HS-27A (cell line): ENCODE results near the gene IL17C.

Experiments
- DNase-seq: peaks from one replicate; pipeline ENCODE4 v3.0.0-alpha.2; 2012; ENCODE audit warnings: low read depth, missing footprints

The IL17C gene

DNA sequence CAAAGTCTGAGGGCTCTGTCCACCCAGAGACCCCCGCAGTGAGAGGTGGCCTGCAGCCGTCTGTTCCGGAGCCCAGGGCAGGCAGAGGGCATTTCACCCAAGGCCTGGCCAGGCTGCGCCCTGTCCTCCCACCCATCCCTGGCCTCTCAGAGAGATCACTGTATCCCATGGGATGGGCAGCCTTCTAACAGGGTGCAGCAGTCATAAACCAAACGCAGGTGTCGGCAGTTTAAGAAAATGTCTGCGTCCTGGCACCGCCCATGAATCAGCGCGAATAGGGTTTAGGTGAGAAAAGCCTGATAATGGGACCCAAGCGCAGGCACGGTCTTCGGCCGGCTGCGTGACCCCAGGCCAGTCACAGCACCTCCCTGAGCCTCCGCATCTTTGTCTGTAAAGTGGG is 7.1 kb downstream of the IL17C start:
- no peak for DNase-seq

DNA sequence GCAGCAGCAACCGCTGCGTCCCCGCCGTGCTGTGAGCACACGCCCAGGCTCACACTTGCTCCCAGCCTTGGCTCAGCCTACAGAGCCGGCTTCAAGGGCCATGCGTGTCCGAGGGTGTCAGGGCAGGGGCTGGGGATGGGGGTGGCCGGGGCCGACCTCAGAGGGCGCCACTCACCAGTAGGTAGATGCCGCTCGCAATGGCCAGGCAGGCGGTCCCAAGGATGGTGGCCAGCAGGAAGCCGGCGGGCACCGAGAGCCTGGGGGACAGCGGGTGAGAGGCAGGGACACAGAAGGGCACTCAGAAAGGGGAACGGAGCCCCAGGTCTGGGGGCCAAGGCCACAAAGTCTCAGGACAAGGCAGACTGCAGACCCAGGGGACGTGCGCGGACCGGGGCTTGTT is 7.6 kb downstream of the IL17C start:
- no peak for DNase-seq

DNA sequence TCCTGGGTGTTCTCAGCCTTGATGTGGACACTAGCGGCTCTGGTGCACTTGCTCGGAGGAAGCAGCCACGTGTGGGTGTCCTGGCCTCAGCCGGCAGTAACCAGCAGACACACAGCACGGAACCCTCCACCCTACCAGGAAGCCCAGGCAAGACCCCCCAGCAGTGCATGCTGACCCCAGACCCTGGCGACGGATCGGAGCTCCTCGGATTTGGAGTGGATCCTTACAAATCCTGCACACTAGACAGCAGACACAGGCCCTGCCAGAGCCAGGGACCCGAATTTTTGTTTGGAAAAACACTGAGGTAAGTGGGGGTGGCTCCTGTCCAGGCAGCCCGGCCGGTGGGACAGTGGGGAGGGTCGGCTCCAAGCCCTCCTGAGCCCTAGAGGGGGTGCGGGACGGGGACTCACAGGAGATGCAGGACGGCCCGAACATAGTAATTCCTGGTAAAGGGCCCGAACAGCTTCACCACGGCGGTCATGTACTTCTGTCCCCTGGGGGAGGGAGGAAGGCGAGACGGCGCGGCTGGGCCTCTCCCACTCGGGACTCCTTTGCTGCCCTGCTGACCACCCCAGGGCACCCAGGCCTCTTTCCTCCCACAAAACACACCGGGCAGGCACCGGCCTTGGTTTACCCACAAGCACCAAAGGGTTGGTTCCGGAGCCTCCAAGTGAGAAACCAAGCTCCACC is 8.1 kb downstream of the IL17C start:
- DNase-seq, result no peak

DNA sequence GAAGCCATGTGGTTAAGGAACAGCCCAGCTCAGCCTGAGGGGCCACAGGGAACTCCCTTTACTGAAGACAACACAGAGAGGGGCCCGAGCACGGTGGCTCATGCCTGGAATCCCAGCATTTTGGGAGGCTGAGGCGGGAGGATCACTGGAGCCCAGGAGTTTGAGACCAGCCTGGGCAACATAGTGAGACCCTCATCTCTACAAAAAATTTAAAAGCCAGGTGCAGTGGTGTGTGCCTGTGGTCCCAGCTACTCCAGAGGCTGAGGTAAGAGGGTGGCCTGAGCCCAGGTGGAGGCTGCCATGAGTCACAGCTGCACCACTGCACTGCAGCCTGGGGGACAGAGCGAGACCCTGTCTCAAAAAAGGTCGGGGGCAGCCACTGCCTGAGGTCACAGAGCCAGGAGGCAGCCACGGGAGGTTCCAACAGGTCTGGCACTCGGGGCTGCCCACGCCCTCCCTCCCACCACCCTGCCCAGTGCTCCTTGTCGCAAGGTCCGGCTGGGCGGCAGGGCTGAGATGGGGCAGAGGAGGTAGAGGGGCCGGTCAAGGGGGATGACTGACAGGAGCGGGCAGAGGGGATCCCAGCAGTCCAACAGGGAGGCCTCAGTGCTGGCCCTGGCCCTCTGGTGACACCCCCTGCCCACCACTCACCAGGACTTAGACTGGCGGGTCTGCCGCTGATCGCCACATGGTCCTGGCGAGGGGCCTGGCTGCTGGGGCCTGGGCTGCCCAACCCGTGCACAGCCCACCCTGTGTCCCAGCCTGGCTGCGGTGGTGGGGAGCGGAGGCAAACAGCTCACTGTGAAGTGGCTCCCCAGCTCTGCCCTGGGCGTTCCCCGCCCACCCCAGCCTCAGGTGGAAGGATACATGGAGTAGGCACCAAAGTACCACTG is 9.1 kb downstream of the IL17C start:
- DNase-seq, result no peak

GRCh38 chr16:88649195-88649923 is 11.0 kb downstream of the IL17C start:
- no peak for DNase-seq

GRCh38 chr16:88649924-88650748 is 11.8 kb downstream of the IL17C start:
- DNase-seq, result no peak

DNA sequence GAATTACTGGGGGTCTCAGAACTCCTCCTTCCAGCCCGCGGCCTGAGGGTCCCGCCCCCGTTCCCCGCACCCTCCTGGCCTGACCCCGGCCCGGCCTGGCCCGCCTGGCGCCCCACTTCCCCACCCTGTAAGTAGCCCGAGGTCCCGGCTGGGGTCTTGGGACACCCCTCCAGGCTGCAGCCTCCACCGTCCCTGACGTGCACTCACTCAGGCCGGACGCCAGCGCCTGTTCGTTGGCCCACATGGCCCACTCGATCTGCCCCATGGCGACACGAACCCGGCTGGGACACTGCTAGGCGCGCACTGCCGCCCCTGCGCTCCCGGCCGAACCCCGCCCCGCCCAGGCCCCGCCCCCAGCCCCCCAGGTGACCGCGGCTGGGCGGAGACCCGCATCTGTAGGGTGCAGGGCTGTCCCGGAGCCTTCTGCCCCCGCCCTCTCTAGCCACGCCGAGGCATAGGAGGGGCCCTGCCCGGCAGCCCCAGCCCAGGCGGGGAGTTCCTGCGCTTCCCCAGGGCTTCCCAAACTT is 12.4 kb downstream of the IL17C start, which contains the start of gene CYBA:
CYBA (minus strand) TSS at position 305 of the 527 bp plus-strand sequence; CDS start at position 265, 40 bp downstream.
- DNase-seq, result no peak

DNA sequence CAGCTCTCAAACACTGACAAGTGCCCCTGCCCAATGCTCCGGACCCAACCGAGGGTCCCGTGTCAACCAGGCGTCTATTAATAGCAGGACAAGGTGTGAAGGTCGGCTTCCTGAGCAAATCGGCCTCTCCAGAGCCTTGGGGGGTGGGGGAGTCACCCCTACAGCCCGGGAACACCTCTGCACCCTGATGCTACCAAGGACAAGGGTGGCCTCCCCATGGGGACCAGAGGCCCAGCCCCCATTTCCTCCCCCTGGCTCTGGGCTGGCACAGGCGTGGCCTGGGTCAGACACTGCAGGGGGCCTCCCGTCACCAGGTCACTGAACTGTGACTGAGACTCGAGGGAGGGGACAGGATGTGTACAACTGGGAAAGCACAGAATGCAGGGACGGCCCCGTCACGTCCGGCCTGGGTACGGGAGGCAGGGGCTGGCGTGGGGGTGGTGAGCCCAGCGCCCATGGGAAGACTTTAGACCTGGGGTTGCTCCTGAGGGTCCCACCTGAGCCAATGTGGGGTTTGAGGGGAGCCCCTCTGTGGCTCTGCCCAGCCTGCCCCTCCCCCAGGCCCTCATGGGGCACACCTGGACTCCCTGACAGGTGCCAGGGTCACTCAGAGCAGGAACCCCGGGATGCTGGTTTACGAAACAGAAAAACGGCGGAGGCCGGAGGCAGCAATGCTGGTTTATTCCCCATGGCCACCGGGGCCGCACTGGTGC is 13.1 kb downstream of the IL17C start:
- DNase-seq, result no peak

GRCh38 chr16:88651989-88652761 is 13.8 kb downstream of the IL17C start:
- no peak for DNase-seq

DNA sequence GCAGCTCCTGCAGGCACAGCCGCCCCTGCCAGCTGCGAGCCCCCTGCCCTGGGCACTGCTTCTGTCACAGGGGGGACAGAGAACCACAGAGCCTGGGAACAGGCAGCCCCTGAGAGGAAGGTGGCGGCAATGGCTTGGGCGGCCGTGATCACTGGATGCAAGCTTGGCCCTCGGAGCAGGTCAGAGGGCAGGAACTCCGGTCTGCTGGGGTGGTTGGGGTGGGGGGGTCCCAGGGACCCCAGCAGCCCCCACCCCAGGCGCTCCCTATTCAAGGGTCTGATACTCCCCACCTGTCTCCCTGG is 14.3 kb downstream of the IL17C start:
- DNase-seq, result no peak

DNA sequence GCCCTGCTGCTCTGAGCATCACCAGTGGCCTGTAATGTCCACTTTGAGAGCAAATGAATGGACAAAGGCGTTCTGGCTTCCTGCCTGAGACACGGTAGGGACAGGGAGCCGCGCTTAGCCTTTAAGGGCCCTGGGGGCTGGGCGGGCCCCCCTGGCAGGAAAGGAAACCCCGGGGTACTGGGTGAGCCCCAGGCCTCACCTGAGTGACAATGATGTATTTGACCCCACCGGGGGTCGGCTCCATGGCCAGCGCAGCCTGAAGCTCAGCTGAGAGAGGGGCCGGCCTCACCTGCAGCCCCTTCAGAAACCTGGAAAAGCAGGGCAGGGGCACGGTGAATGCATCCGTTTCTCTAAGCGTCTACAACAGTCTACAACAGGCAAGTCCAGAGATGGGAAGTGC is 14.7 kb downstream of the IL17C start:
- DNase-seq, result no peak

DNA sequence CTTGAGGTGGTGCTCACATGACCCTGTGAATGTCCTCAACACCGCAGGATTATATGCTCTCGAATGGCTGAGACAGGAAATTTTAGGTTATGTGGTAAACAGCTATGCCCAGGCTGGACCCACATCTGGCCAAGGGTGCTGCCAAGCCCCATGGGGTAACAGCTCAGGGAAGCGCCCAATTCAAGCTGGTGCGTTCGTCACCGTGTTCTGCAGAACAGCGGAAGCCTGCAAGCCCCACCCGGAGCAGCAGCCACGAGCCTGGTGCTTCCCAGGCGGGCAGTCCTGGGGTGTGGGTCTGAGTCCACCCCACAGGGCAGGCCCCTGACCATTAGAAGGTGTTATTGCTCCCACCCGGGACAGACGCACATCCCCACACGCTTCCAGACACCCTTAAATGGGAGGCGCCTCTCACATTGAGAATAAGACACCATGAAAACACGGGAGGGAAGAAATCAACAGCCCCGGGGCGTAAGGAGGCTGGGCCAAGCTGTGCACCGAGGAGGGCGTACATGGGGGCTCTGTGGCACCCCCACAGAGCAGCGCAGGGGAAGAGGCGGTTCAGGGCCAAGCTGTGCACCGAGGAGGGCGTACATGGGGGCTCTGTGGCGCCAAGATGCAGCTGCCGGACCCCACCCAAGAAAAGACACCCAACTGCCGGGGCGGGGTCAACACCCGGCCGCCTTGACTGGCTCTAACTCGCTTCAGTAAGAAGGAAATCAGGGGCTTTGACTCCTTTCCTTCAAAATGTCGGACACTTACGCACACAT is 15.4 kb downstream of the IL17C start:
- DNase-seq, result no peak

DNA sequence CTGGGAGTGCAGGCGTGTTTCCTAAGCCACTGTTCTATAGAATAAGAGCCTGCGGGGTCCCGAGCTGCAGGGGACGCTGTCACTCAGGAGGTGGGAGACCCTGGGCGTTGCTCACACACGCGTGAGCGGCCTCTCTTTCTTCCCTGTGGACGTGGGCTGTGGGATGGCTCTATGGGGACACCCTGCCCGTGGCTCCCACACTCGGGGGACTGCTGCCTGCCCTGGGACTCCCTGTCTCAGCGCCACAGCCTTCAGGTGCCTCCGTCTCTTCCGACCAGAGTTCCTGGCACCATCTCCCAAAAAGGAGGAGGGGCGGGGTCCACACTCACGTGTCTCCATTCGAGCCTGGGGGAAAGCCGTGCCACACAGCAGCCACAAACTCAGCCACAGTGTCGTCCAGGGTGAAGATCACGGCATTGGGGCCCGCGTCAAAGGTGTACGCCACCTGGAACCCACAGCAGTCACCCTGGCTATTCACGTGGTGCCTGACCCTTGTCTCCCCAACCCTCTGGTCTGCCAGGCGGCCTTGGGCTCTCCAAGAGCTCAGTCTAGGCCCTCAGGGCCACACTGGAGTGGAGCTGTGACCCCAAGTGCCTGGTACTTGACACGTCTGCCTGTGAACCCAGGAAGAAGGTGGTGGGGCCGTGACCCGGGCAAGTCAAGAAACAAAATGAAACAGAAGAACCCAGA is 16.1 kb downstream of the IL17C start:
- DNase-seq, result no peak

GRCh38 chr16:88655053-88655732 is 16.8 kb downstream of the IL17C start:
- DNase-seq, result no peak

DNA sequence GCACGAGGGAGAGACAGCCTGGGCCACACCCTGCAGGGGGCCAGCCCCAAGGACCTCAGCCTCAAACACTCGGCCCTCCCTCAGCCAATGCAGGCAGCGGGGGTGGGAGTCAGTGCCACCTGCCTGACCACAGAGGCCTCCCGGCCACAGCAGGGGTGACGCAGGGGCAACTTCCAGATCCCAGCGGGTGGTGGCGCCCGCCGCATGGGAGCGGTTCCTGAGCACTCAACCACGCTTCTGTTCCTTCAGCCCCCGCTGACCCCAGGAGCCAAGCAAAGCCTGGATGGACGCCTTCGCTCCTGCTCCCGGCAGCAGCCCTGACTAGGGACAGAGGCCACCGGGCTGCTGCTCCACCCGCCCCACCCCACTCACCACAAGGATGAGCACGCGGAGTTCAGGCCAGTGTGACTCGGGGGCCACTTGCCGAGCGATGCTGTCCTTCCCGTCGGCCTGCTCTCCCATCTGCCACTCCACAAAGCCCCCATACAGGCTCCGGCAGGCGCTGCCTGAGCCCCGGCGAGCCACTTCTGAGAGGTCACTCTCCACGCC is 17.4 kb downstream of the IL17C start:
- no peak for DNase-seq

DNA sequence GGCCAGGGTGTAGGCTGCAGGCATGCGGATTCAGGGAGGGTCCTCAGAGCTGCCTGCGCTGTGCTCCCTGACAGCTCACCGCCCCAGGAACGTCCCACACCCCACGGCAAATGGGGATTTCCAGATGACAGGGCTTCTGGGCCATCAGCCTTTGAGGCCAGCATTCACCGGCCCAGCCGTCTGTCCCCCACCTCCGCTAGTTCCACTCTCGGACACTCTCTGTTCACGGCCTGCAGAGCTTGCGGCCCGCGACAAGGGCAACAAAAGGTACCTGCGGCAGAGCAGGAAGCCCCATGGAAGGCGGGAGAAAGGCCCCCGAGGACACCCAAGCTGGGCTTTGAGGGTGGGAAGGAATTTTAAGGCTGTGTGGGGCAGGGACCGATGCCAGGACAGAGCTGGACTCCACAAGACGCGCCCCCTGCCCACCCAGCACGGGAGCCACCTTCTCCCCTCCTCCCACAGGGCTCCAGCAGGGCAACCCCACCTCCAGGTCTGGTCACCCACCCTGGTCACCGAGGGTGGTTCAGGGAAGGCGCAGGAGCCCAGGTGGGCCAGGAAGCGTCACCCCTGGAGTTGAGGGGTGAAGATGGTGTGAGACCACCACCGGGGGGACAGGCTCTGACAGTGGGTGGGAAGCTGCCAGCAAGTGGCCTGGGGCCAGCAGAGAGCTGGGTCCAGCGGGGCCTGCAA is 18.1 kb downstream of the IL17C start:
- no peak for DNase-seq

GRCh38 chr16:88657371-88657770 is 19.0 kb downstream of the IL17C start:
- DNase-seq, result no peak
